Measurements from ENCODE around the gene SCN5A. TPM values are rescaled to one million over a fixed set of nuclear protein-coding genes. Genes with fewer than 3 reads are reported as not detected.
"Not testable (repeated sequence)": the region's sequence is repeated elsewhere in the genome, so short reads cannot be mapped to it uniquely, and the experiment has no call there.

The SCN5A gene
- total RNA-seq, 1 donor from 2014 or later: 3.5 TPM

- TF ChIP-seq CTCF (conservative IDR thresholded peaks at IDR 0.05): no peak
- H3K4me3 Mint-ChIP-seq: no peak overlapping the region
- DNase-seq (ENCODE audit: extremely low spot score, unreplicated experiment): peak; percentile 42
- no peak overlapping the region for H3K27ac Mint-ChIP-seq
- H3K27me3 Mint-ChIP-seq: no peaks in the 10 kb centered on the region
- no peaks in the 10 kb centered on the region for H3K9me3 Mint-ChIP-seq
- H3K4me1 Mint-ChIP-seq (ENCODE audit: unreplicated experiment): no peaks in the 10 kb centered on the region
- H3K36me3 Mint-ChIP-seq: no peaks in the 10 kb centered on the region
Measured at GRCh38 chr3:38573556-38573955, 75.9 kb downstream of the SCN5A start.

- Mint-ChIP-seq H3K4me3 (no peak overlapping the region), H3K36me3 (no peaks in the 10 kb centered on the region), H3K27me3 (no peaks in the 10 kb centered on the region), H3K9me3 (no peaks in the 10 kb centered on the region), H3K4me1 (ENCODE audit: unreplicated experiment) (no peaks in the 10 kb centered on the region), H3K27ac (no peak overlapping the region)
- TF ChIP-seq CTCF (conservative IDR thresholded peaks at IDR 0.05): no peak
- DNase-seq (ENCODE audit: extremely low spot score, unreplicated experiment): no peak
Measured at GRCh38 chr3:38573111-38573510, 76.4 kb downstream of the SCN5A start.

GRCh38 chr3:38567498-38567897, 82.0 kb downstream of the SCN5A start:
- peaks cover 3% of the 10 kb centered on the region for H3K27me3 Mint-ChIP-seq
- H3K36me3 Mint-ChIP-seq: no peaks in the 10 kb centered on the region
- H3K4me1 Mint-ChIP-seq (ENCODE audit: unreplicated experiment): no peaks in the 10 kb centered on the region
- DNase-seq (ENCODE audit: extremely low spot score, unreplicated experiment): no peak
- no peak overlapping the region for H3K27ac Mint-ChIP-seq
- TF ChIP-seq CTCF (conservative IDR thresholded peaks at IDR 0.05): no peak
- H3K4me3 Mint-ChIP-seq: no peak overlapping the region
- H3K9me3 Mint-ChIP-seq: no peaks in the 10 kb centered on the region

GRCh38 chr3:38566794-38567193, 82.7 kb downstream of the SCN5A start:
- H3K4me1 Mint-ChIP-seq (ENCODE audit: unreplicated experiment); H3K27me3 Mint-ChIP-seq; DNase-seq (ENCODE audit: extremely low spot score, unreplicated experiment); H3K27ac Mint-ChIP-seq; H3K36me3 Mint-ChIP-seq; H3K9me3 Mint-ChIP-seq; H3K4me3 Mint-ChIP-seq: not testable (repeated sequence)

- Mint-ChIP-seq H3K27ac (no peak overlapping the region), H3K4me3 (no peak overlapping the region), H3K9me3 (no peaks in the 10 kb centered on the region), H3K27me3 (peaks cover 3% of the 10 kb centered on the region), H3K4me1 (ENCODE audit: unreplicated experiment) (no peaks in the 10 kb centered on the region), H3K36me3 (no peaks in the 10 kb centered on the region)
- no peak for TF ChIP-seq CTCF (conservative IDR thresholded peaks at IDR 0.05)
- peak; percentile 52 for DNase-seq (ENCODE audit: extremely low spot score, unreplicated experiment)
Measured at GRCh38 chr3:38566215-38566528, 83.3 kb downstream of the SCN5A start.

GRCh38 chr3:38565339-38566214, 83.9 kb downstream of the SCN5A start:
- H3K27me3 Mint-ChIP-seq: peaks cover 3% of the 10 kb centered on the region
- H3K4me3 Mint-ChIP-seq: no peak overlapping the region
- no peaks in the 10 kb centered on the region for H3K9me3 Mint-ChIP-seq
- TF ChIP-seq CTCF (conservative IDR thresholded peaks at IDR 0.05): no peak
- no peaks in the 10 kb centered on the region for H3K36me3 Mint-ChIP-seq
- no peaks in the 10 kb centered on the region for H3K4me1 Mint-ChIP-seq (ENCODE audit: unreplicated experiment)
- peak; percentile 62 for DNase-seq (ENCODE audit: extremely low spot score, unreplicated experiment)
- H3K27ac Mint-ChIP-seq: no peak overlapping the region
